Measurements from ENCODE around the gene TSPYL1. TPM values are rescaled to one million over a fixed set of nuclear protein-coding genes. Genes with fewer than 3 reads are reported as not detected.

The TSPYL1 gene
- total and polyA plus RNA-seq, 2 experiments from 2014 or later: 24.9 to 66.1 TPM

DNA sequence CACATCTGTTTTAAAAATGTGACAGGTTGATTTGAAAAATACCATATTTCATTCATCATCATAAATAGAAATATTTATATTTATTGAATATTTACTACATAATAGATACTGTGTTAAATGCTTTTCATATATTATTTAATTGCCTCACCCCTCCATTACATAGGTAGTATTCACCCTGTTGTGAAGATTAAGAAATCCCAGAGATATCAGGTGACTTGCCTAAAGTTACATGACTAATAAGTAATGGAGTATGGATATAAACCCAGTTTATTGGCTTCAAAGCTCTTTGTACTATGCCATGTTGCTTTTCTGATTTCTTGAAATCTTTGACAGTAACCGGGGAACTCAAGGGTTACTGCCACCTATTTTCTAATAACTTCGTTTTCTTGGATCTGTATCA lies 10.1 kb upstream of the TSPYL1 start:
- no peaks in the 10 kb centered on the region for H3K36me3 ChIP-seq (ENCODE audit: insufficient read depth)
- no peaks in the 10 kb centered on the region for H3K4me1 ChIP-seq (ENCODE audit: insufficient read depth)
- Mint-ChIP-seq H3K27ac (no peak overlapping the region), H3K9me3 (peaks cover 5% of the 10 kb centered on the region; the same call in 2 of the 3 replicates), H3K27me3 (ENCODE audit: insufficient read depth, low read depth, poor library complexity) (no peaks in the 10 kb centered on the region), H3K4me1 (no peaks in the 10 kb centered on the region), H3K36me3 (ENCODE audit: low read depth) (no peaks in the 10 kb centered on the region), H3K4me3 (no peak overlapping the region)
- H2AFZ ChIP-seq: no peak overlapping the region
- H3K9me2 ChIP-seq (ENCODE audit: insufficient read depth): peaks cover 7% of the 10 kb centered on the region; the same call in 1 of the 2 replicates
- H3K27ac ChIP-seq (ENCODE audit: low read depth): no peak overlapping the region
- ATAC-seq (no peak), DNase-seq (ENCODE audit: low spot score) (no peak)
- H3K27me3 ChIP-seq (ENCODE audit: insufficient read depth): no peaks in the 10 kb centered on the region
- no peak overlapping the region for H3K4me2 ChIP-seq
- H3F3A ChIP-seq (replicated peaks; ENCODE audit: low read depth): no peaks in the 10 kb centered on the region
- no peaks in the 10 kb centered on the region for H3K79me2 ChIP-seq (replicated peaks; ENCODE audit: insufficient read depth)
- no peak overlapping the region for H3K4me3 ChIP-seq
- H4K20me1 ChIP-seq (replicated peaks; ENCODE audit: insufficient read depth): no peaks in the 10 kb centered on the region
- TF ChIP-seq REST (IDR thresholded peaks at IDR 0.05; ENCODE audit: unreplicated experiment) (no peak), ZNF114 (CRISPR knock-in tag; IDR thresholded peaks at IDR 0.05) (no peak), EZH2 (IDR thresholded peaks at IDR 0.05; ENCODE audit: low read depth, unreplicated experiment) (no peak), JUNB (IDR thresholded peaks at IDR 0.05; ENCODE audit: unreplicated experiment) (no peak), EZH2phosphoT487 (IDR thresholded peaks at IDR 0.05; ENCODE audit: unreplicated experiment) (no peak), STAT1 (IDR thresholded peaks at IDR 0.05; ENCODE audit: unreplicated experiment) (no peak), CREB1 (CRISPR knock-in tag; IDR thresholded peaks at IDR 0.05; ENCODE audit: low read depth) (no peak), NANOG (IDR thresholded peaks at IDR 0.05; ENCODE audit: borderline replicate concordance) (no peak), ZNF331 (CRISPR knock-in tag; IDR thresholded peaks at IDR 0.05; ENCODE audit: low read depth) (no peak), POLR2AphosphoS5 (IDR thresholded peaks at IDR 0.05; ENCODE audit: low read depth) (no peak)
- TF ChIP-seq, protein P1, sequence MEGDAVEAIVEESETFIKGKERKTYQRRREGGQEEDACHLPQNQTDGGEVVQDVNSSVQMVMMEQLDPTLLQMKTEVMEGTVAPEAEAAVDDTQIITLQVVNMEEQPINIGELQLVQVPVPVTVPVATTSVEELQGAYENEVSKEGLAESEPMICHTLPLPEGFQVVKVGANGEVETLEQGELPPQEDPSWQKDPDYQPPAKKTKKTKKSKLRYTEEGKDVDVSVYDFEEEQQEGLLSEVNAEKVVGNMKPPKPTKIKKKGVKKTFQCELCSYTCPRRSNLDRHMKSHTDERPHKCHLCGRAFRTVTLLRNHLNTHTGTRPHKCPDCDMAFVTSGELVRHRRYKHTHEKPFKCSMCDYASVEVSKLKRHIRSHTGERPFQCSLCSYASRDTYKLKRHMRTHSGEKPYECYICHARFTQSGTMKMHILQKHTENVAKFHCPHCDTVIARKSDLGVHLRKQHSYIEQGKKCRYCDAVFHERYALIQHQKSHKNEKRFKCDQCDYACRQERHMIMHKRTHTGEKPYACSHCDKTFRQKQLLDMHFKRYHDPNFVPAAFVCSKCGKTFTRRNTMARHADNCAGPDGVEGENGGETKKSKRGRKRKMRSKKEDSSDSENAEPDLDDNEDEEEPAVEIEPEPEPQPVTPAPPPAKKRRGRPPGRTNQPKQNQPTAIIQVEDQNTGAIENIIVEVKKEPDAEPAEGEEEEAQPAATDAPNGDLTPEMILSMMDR (conservative IDR thresholded peaks at IDR 0.05; ENCODE audit: low read depth in 2 of 2): no peak
- TF ChIP-seq, protein P2, sequence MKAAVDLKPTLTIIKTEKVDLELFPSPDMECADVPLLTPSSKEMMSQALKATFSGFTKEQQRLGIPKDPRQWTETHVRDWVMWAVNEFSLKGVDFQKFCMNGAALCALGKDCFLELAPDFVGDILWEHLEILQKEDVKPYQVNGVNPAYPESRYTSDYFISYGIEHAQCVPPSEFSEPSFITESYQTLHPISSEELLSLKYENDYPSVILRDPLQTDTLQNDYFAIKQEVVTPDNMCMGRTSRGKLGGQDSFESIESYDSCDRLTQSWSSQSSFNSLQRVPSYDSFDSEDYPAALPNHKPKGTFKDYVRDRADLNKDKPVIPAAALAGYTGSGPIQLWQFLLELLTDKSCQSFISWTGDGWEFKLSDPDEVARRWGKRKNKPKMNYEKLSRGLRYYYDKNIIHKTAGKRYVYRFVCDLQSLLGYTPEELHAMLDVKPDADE (IDR thresholded peaks at IDR 0.05): no peak
- TF ChIP-seq, protein P3, sequence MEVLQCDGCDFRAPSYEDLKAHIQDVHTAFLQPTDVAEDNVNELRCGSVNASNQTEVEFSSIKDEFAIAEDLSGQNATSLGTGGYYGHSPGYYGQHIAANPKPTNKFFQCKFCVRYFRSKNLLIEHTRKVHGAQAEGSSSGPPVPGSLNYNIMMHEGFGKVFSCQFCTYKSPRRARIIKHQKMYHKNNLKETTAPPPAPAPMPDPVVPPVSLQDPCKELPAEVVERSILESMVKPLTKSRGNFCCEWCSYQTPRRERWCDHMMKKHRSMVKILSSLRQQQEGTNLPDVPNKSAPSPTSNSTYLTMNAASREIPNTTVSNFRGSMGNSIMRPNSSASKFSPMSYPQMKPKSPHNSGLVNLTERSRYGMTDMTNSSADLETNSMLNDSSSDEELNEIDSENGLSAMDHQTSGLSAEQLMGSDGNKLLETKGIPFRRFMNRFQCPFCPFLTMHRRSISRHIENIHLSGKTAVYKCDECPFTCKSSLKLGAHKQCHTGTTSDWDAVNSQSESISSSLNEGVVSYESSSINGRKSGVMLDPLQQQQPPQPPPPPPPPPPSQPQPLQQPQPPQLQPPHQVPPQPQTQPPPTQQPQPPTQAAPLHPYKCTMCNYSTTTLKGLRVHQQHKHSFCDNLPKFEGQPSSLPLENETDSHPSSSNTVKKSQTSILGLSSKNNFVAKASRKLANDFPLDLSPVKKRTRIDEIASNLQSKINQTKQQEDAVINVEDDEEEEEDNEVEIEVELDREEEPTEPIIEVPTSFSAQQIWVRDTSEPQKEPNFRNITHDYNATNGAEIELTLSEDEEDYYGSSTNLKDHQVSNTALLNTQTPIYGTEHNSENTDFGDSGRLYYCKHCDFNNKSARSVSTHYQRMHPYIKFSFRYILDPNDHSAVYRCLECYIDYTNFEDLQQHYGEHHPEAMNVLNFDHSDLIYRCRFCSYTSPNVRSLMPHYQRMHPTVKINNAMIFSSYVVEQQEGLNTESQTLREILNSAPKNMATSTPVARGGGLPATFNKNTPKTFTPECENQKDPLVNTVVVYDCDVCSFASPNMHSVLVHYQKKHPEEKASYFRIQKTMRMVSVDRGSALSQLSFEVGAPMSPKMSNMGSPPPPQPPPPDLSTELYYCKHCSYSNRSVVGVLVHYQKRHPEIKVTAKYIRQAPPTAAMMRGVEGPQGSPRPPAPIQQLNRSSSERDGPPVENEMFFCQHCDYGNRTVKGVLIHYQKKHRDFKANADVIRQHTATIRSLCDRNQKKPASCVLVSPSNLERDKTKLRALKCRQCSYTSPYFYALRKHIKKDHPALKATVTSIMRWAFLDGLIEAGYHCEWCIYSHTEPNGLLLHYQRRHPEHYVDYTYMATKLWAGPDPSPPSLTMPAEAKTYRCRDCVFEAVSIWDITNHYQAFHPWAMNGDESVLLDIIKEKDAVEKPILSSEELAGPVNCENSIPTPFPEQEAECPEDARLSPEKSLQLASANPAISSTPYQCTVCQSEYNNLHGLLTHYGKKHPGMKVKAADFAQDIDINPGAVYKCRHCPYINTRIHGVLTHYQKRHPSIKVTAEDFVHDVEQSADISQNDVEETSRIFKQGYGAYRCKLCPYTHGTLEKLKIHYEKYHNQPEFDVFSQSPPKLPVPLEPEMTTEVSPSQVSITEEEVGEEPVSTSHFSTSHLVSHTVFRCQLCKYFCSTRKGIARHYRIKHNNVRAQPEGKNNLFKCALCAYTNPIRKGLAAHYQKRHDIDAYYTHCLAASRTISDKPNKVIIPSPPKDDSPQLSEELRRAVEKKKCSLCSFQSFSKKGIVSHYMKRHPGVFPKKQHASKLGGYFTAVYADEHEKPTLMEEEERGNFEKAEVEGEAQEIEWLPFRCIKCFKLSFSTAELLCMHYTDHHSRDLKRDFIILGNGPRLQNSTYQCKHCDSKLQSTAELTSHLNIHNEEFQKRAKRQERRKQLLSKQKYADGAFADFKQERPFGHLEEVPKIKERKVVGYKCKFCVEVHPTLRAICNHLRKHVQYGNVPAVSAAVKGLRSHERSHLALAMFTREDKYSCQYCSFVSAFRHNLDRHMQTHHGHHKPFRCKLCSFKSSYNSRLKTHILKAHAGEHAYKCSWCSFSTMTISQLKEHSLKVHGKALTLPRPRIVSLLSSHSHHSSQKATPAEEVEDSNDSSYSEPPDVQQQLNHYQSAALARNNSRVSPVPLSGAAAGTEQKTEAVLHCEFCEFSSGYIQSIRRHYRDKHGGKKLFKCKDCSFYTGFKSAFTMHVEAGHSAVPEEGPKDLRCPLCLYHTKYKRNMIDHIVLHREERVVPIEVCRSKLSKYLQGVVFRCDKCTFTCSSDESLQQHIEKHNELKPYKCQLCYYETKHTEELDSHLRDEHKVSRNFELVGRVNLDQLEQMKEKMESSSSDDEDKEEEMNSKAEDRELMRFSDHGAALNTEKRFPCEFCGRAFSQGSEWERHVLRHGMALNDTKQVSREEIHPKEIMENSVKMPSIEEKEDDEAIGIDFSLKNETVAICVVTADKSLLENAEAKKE (CRISPR knock-in tag; IDR thresholded peaks at IDR 0.05): no peak

All from GM23338 (cell line).